HG03354 (cell line): ENCODE data around the gene PDXDC1.
"Not testable (repeated sequence)": the region's sequence is repeated elsewhere in the genome, so short reads cannot be mapped to it uniquely, and the experiment has no call there.

ENCODE experiments used
- ATAC-seq: cut with Tn5 transposase; IDR thresholded peaks from one replicate; pipeline ENCODE4 v1.9.1; 2021; ENCODE audit warnings: mild to moderate bottlenecking; ENCODE audit not compliant: unreplicated experiment, poor library complexity, severe bottlenecking

The PDXDC1 gene

DNA sequence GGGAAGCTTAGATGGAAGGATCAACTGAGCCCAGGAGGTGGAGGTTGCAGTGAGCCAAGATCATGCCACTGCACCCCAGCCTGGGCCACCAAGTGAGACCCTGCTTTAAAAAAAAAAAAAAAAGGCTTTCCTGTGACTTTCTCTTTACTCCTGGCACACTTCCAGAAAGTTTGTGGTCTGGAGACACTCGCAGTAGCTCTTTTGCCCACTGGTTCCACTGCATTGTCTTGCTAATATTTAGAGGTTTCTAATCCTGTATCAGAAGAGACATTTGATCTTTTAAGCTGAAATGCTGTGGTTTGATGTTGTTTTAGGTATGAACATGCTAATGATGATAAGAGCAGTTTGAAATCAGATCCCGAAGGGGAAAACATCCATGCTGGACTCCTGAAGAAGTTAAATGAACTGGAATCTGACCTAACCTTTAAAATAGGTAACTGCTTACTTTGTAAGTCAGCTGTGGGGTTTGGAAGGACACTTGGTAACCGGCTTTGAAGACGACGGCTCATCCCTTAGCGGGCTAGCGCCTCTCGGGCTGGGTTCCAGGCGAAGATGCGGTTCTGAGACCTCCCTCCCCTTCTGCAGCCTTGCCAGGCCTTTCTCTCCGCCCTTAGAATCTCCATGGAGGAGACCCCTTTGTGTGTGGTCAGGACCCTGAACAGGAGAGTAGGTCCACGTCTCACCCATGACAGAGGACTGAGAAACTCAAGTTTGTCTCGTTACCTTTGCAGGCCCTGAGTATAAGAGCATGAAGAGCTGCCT lies 57.9 kb downstream of the PDXDC1 start:
- no peak for ATAC-seq

DNA sequence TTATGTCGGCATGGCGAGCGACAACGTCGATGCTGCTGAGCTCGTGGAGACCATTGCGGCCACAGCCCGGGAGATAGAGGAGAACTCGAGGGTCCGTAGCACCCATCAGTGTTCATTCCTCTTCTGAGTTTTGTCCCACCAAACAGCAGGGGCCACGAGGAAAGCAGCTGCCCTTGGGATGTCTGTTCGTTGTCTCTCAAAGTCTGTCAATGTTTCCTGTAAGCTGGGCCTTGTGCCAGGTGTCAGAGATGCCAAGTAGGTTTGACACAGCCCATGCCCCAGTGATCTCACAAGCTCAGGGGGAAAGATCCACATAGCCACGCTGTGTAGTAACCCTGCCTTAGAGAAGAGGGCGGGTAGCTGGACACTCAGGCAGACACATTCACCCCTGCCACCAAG lies 58.5 kb downstream of the PDXDC1 start:
- no peak for ATAC-seq

DNA sequence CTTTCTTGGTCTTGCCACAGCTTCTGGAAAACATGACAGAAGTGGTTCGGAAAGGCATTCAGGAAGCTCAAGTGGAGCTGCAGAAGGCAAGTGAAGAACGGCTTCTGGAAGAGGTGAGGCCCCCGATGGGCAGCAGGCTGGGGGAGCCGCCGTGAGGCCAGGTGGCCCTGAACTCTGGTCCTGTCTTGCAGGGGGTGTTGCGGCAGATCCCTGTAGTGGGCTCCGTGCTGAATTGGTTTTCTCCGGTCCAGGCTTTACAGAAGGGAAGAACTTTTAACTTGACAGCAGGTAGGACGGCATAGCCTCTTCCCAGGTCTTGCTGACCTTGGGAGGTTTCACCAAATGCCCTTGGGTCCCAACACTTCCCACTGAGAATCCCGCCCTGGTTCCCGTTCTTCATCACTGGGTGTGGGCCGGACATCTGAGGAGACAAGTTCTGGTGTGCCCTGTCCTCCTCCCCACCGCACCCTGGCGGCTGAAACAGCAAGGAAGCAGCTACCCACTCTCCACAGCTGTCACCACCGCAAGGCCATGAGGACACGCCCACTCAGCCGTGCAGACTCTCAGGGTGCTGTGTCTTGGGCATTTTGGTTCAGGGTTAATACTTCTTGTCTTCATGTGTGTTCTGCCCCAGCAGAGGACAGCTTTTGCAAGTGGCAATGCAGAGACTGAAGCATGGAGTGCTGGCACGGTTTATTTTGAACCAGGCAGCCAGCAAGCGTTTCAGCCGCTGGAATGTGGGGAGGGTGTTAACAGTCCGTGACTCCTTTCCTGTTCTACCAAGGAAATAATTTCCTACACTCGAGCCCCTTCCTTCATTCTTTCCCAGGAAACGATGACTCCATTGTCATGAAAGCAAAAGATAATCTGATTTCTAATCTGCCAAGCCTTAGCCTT lies 59.7 kb downstream of the PDXDC1 start:
- ATAC-seq: no peak

DNA sequence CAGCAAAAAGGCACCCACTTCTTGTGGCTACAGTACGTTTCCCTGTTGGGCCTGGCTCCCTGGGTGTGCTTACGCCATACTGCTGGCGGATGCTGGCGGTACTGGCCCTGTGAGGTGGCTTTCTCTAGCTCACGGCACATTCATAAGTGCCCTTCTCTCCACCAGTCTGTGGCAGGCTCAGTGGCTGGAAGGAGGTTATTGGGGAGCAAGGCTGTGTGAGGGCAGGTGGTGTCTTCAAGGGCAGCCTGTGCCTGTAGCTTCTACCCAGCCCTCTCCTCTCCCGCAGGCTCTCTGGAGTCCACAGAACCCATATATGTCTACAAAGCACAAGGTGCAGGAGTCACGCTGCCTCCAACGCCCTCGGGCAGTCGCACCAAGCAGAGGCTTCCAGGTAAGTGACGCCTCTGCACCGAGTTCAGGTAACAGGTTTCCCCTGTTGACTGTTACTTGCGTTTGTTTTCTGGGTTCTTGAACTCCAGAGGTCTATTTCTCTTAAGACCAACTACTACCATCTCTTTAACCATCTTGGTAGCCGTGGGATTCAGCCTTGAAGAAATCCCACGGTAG lies 60.4 kb downstream of the PDXDC1 start:
- no peak for ATAC-seq

DNA sequence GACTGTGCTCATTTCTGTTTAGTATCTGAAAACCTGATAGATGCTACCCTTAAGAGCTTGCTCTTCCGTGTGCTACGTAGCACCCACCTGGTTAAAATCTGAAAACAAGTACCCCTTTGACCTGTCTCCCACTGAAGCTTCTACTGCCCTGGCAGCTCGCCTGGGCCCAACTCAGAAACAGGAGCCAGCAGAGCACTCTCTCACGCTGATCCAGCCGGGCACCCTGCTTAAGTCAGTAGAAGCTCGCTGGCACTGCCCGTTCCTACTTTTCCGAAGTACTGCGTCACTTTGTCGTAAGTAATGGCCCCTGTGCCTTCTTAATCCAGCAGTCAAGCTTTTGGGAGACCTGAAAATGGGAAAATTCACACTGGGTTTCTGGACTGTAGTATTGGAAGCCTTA lies 62.2 kb downstream of the PDXDC1 start:
- no peak for ATAC-seq

DNA sequence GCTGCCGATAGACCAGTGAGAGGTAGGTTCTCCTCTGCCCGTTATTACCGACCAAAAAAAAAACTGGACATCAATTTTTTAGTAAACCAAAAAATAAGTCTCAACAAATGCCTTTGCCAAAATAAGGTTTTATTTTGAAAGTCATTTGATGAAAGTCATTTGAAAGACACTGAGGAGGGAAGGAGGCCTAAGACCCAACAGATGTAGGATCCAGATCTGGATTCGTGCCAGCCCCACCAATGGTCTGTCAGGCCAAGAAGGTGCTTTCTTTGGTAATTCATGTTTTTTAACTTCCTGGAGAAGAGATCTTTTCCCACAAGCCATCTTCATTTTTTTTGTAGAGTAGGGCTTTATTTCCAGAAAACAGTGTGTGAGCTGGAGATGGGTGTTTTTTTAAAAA lies 62.9 kb downstream of the PDXDC1 start:
- no peak for ATAC-seq

DNA sequence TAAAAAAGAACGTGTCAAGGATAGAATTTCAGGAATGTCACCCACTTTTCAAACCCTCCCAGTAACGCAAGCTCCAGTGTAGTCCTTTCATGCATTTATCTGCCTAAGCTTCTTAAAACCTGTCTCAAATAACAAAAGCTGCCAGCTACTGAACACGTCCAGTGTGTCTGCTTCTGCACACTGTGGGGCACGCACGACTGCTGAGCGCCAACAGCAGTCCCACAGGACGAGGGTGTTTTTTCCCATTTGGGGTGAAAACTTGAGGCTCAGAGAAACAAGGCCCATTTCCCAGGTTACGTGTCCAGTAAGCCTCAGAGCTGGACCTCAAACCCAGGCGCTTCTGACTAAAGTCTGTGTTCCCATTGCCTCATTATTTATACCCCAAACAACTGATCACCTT lies 63.9 kb downstream of the PDXDC1 start:
- no peak for ATAC-seq

DNA sequence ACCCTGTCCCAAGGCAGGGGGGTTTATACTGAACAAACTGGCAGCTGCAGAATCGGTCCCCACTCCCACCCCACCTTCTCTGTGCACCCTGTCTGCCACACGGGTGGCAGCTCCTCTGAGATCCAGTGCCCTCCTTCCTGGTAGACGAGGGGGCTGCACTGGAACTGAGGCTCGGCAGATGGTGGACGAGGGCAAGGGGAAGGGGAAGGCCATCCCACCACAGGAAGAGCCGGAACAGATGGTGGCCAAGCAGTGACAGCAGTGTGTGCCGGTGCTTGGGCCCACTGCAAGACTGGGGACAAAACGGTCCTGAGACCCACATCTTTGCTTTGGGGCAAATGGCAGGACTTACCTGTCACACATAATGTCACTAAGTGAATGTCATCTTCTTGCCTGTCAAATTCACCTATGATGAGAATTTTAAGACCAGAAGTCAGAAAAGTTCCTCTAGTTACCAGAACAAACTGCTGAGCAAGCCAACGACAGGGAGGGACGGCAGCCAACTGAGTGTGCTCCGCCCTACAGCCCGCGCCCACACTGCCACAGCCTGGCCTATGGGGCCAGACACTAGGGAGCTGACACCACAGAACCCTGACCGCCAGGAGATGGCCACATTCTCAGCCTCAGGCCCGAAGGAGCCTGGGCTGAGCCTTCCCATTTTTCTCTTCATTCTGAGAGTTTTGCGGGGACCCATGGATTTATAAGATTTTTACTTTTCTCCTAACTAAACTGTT lies 66.6 kb downstream of the PDXDC1 start:
- no peak for ATAC-seq

DNA sequence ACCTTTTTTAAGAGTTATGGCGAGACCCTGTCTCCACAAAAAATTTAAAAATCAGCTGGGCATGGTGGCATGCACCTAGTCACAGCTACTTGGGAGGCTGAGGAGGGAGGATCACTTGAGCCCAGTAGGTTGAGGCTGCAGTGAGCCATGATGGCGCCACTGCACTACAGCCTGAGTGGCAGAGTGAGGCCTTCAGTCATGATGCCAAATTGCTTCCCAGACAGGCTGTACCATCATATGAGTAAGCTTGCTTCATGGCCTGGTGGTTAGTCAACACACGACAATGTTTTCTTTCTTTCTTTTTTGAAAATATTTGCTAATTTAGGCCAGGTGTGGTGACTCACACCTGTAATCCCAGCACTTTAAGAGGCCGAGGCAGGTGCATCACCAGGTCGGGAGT lies 68.5 kb downstream of the PDXDC1 start:
- ATAC-seq: no peak

DNA sequence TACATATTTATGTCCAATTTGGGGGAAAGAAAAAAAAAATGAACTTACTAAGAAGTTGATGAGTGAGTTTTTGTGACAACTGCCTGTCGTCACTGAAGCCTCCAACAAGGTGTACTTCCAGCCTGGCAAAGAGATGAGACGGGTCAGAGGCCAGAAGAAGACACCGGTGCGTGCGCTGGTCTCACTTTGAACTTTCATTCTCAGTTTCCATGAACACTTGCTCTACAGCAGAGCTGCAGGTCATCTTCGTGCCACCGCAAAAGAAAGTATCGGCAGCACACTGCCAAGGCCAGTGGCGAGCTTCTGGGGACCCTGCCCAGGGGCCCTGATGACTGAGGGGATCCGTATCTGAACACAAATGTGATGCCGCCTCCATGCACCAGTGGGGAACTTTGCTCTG lies 69.5 kb downstream of the PDXDC1 start:
- ATAC-seq: no peak

DNA sequence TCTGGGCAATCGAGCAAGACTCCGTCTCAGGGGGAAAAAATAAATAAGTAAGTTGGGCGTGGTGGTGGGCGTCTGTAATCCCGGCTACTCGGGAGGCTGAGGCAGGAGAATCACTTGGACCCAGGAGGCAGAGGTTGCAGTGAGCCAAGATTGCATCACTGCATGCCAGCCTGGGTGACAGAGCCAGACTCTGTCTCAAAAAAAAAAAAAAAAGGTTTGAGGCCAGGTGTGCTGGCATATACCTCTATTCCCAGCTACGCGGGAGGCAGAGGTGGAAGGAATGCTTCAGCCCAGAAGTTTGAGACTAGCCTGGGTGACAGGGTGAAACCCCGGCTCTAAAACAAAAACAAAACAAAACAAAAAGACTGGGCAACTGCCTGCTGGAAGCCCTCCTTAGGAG lies 70.4 kb downstream of the PDXDC1 start:
- ATAC-seq: not testable (repeated sequence)

DNA sequence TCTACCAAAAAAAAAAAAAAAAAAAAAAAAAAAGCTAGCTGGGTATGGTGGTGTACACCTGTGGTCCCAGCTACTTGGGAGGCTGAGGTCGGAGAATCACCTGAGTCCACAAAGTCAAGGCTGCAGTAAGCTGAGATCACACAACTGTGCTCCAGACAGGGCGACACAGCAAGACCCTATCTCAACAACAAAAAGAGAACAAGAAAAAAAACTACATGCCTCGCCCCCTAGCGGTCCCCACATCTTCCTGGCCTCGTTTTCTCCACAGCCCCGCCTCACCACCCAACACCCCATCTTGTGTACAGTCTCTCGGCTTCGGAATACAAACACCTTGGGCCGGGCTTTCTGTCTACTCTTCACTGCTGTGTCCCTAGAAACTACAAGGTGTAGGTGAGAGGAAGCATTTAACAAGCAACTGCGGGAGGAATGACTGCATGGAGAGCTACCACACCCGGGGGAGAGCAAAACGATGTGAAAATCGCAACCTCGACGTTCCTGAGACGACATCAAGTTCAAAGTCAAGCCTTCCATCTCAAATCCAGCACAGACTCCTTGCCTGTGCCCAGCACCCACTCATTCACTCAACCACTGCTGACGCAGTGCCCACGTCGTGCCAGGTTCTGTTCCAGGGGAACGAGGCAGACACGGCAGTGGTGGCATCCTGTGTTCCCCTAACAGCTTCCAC lies 72.0 kb downstream of the PDXDC1 start:
- no peak for ATAC-seq

DNA sequence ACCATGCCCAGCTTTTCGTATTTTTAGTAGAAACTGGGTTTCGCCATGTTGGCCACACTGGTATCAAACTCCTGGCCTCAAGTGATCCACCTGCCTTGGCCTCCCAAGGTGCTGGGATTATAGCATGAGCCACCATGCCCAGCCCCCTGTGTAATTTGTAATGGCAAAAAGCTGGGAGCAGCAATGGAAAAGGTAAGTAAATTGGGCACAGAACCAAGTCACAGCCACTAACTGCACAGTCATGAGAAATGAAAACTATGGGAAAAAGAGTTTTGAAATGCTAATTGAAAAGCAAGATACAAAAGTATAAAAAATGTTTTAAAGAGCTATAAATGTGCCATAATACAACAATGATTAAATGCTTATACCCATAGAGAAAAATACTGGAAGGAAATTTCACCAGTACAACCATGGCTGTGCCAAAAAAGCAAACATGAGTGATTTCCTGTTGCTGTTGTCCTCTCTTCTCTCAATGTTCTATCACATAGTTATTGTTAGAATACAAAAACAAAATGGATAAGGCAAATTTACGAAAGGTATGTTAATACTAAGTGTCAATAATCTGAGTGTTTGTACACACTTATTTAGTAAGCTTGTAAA lies 74.9 kb downstream of the PDXDC1 start:
- ATAC-seq: no peak

DNA sequence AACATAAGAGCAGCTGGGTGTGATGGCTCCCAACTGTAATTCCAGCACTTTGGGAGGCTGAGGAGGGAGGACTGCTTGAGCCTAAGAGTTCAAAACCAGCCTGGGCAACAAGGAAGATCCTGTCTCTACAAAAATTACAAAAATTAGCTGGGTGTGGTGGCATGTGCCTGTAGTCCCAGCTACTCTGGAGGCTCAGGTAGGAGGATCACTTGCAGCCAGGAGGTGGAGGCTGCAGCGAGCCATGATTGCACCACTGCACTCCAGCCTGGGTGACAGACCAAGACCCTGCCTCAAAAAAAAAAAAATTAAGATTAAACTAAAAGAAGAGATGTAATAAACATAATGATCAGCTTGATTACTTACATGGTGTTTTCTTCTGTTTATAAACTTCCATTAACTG lies 75.6 kb downstream of the PDXDC1 start:
- ATAC-seq: not testable (repeated sequence)

DNA sequence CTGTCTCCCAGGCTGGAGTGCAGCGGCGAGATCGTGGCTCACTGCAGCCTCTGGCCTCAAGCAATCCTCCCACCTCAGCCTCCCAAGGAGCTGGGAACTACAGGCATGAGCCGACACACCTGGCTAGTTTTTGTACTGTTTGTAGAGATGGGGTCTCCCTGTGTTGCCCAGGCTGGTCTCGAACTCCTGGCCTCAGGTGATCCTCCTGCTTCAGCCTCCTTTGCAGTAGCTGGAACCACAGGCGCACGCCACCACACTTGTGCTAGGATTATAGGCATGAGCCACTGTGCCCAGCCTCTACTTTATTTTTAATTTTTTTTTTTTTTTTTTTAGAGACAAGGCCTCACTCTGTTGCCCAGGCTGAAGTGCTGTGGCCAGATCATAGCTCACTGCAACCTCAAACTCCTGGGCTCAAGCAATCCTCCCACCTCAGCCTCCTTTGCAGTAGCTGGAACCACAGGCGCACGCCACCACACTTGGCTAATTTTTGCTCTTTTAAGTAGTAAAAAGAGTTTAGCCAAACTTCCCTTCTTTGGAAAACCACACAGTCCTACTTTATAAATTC lies 76.6 kb downstream of the PDXDC1 start:
- ATAC-seq: no peak

DNA sequence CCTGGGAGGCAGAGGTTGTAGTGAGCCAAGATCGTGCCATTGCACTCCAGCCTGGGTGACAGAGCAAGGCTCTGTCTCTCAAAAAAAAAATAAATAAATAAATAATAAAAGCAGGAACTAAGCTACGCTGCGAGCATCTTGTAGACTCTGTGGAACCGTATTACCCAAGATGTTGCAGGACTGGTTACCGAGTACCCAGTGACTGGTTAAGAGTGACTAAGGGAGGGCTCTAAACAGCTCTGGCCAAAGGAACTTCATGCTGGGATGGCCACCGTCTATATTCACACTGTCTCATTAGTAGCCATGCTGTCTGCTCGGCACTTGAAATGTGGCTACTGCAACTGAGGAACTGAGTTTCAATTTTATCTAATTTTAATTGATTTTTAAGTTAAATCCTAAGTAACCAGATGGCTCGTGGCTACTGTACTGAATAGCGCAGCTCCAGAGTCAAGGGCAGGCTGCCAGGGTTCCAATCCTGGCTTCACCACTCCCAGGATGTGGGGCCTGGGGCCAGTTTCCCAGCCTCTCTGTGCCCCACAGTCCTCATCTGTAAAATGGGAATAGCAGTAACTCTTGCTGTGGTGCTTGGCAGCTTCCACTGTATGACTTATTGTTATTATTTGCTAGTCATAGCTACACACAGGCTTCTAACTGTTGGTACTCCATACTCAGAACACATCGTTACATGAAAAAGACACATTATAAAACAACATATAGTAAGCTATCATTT lies 78.1 kb downstream of the PDXDC1 start:
- no peak for ATAC-seq

DNA sequence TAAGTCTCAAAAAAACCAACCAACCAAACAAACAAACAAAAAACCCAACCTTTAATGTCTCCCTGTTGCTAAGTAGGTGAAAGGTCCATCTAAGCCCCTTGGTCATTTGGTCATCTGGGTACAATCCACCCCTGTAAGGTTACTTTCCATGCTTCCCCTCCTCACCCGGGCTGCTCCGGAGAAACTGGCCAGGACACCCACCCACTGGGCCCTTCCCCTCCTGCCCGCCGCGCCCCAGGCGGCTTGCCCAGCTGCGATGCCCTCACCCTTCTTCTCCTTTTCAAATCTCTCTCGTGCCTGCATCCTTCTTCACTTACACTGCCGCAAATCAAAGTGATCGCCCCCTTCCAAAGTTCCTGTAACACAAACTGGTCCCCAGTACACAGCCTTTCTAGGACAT lies 79.1 kb downstream of the PDXDC1 start:
- no peak for ATAC-seq
